NT2/D1 (cell line): ENCODE measurements around the gene RIMS1.

ENCODE experiments used
- SUZ12 ChIP-seq: IDR thresholded peaks from 2 replicates; pipeline ENCODE4 v1.6.1; 2011; ENCODE audit not compliant: insufficient read length, insufficient read depth; ENCODE audit errors: extremely low read depth
- ZNF274 ChIP-seq: IDR thresholded peaks from 2 replicates; pipeline ENCODE4 v1.6.1; 2011; ENCODE audit warnings: mild to moderate bottlenecking, low read depth, low read length

DNA sequence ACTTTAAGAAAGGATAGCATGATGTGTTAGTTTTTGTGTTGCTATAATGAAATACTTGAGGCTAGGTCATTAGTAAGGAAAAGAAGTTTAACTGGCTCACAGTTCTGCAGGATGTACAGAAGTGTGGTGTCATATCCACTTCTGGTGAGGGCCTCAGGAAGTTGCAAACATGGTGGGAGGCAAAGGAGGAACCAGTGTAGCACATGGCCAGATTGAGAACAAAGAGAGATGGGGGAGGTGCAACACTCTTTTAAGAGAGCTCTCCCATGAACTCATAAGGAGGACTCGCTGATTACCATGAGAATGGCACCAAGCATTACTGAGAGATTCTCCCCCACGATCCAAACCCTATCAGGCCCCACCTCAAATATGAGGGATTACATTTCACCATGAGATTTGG lies 265.4 kb downstream of the RIMS1 start:
- no peak for TF ChIP-seq ZNF274
- TF ChIP-seq SUZ12 = no peak
